OCI-LY1 (cell line): ENCODE measurements around the gene PIWIL4.

Experiments
- H2AFZ ChIP-seq: fragments of 200-600 bp; sonication (generic), shearing (Covaris generic); 2 replicates; pipeline ENCODE4 v1.6.0; 2014; ENCODE audit warnings: antibody characterized with exemption, mild to moderate bottlenecking, low read length
- H3F3A ChIP-seq: fragments of 200-600 bp; sonication (generic), shearing (Covaris generic); 2 replicates; pipeline ENCODE4 v1.6.0; 2014; ENCODE audit warnings: mild to moderate bottlenecking, antibody characterized with exemption, low read length, moderate library complexity; ENCODE audit not compliant: insufficient read depth
- H3K27ac ChIP-seq: fragments of 200-600 bp; sonication (generic); 2 replicates; pipeline ENCODE4 v1.5.1; 2014; ENCODE audit warnings: low read length, mixed run types, mild to moderate bottlenecking, low read depth; ENCODE audit not compliant: poor library complexity, severe bottlenecking
- H3K27me3 ChIP-seq: fragments of 200-600 bp; sonication (generic); 2 replicates; pipeline ENCODE4 v1.6.0; 2014; ENCODE audit warnings: antibody characterized with exemption, mild to moderate bottlenecking, low read length, moderate library complexity; ENCODE audit not compliant: insufficient read depth
- H3K36me3 ChIP-seq: fragments of 200-600 bp; sonication (generic); 2 replicates; pipeline ENCODE4 v1.6.1; 2014; ENCODE audit warnings: mild to moderate bottlenecking, antibody characterized with exemption, low read length, moderate library complexity, mixed read lengths; ENCODE audit not compliant: insufficient read depth
- H3K4me1 ChIP-seq: fragments of 200-600 bp; sonication (generic); 2 replicates; pipeline ENCODE4 v1.5.1; 2014; ENCODE audit warnings: mild to moderate bottlenecking, low read length, moderate library complexity; ENCODE audit not compliant: insufficient read depth, severe bottlenecking
- H3K4me2 ChIP-seq: fragments of 200-600 bp; sonication (generic), shearing (Covaris generic); 2 replicates; pipeline ENCODE4 v1.6.1; 2014; ENCODE audit warnings: low read length
- H3K4me3 ChIP-seq: fragments of 200-600 bp; sonication (generic); 2 replicates; pipeline ENCODE4 v1.5.1; 2014; ENCODE audit warnings: low read length, low read depth, mild to moderate bottlenecking, mixed read lengths; ENCODE audit not compliant: poor library complexity, severe bottlenecking
- H3K79me2 ChIP-seq: fragments of 200-600 bp; shearing (Covaris generic); 2 replicates; pipeline ENCODE4 v1.6.1; 2016; ENCODE audit warnings: mixed run types, low read length, mixed read lengths; ENCODE audit not compliant: insufficient read depth
- H3K9ac ChIP-seq: fragments of 200-600 bp; sonication (generic), shearing (Covaris generic); 2 replicates; pipeline ENCODE4 v1.6.1; 2014; ENCODE audit warnings: mild to moderate bottlenecking, low read length, mixed read lengths
- H3K9me2 ChIP-seq: fragments of 200-600 bp; sonication (generic), shearing (Covaris generic); 2 replicates; pipeline ENCODE4 v1.6.1; 2014; ENCODE audit warnings: low read depth, mild to moderate bottlenecking, low read length, mixed read lengths
- H3K9me3 ChIP-seq: fragments of 200-600 bp; shearing (Covaris generic); 2 replicates; pipeline ENCODE4 v1.6.1; 2014; ENCODE audit warnings: low read length, mixed read lengths
- H4K20me1 ChIP-seq: fragments of 200-600 bp; sonication (generic), shearing (Covaris generic); 2 replicates; pipeline ENCODE4 v1.6.0; 2016; ENCODE audit warnings: mild to moderate bottlenecking, low read length; ENCODE audit not compliant: insufficient read depth
- EZH2 ChIP-seq: fragments of 200-600 bp; sonication (generic), shearing (Covaris generic); IDR thresholded peaks from 2 replicates; pipeline ENCODE4 v1.8.0; 2017; ENCODE audit warnings: borderline replicate concordance, mixed run types, mild to moderate bottlenecking, antibody characterized with exemption, low read length, moderate library complexity, mixed read lengths
- TF ChIP-seq, protein P1 (sequence below): fragments of 200-600 bp; sonication (generic), shearing (Covaris generic); IDR thresholded peaks from 2 replicates; pipeline ENCODE4 v1.5.1; 2017; ENCODE audit warnings: mild to moderate bottlenecking, antibody characterized with exemption, low read length, moderate library complexity, mixed read lengths

The PIWIL4 gene

DNA sequence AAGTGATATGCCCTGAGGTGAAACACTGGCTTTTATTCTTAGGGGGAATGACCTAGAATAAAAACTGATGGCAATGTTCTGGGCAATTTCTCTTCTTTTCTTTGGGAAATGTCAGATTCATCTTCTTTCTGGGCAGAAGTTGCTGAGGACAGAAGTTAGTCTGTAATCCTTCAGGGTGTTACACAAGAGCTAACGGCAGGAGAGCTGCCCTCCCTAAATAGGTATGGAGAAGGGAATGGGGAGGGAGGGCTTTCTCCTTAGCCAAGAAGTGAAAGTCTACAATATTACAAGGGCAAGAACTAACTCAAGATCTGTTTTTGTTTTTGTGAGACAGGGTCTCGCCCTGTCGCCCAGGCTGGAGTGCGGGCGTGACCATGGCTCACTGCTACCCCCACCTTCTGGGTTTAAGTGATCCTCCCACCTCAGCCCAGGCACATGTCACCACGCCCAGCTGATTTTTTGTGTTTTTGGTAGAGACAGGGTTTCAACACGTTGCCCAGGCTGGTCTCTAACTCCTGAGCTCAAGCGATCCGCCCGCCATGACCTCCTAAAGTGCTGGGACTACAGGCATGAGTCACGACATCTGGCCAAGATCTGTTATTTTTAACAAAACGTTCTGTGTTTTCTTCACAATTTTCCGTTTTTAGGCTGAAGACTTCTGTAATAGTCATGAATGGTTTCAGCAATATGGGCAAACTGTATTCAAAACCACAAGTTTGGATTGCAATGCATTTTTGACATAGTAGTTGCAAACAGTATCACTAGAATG lies 7.2 kb downstream of the PIWIL4 start:
- TF ChIP-seq, protein P1, sequence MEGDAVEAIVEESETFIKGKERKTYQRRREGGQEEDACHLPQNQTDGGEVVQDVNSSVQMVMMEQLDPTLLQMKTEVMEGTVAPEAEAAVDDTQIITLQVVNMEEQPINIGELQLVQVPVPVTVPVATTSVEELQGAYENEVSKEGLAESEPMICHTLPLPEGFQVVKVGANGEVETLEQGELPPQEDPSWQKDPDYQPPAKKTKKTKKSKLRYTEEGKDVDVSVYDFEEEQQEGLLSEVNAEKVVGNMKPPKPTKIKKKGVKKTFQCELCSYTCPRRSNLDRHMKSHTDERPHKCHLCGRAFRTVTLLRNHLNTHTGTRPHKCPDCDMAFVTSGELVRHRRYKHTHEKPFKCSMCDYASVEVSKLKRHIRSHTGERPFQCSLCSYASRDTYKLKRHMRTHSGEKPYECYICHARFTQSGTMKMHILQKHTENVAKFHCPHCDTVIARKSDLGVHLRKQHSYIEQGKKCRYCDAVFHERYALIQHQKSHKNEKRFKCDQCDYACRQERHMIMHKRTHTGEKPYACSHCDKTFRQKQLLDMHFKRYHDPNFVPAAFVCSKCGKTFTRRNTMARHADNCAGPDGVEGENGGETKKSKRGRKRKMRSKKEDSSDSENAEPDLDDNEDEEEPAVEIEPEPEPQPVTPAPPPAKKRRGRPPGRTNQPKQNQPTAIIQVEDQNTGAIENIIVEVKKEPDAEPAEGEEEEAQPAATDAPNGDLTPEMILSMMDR = no peak
- TF ChIP-seq EZH2 = no peak
- H3K4me3 ChIP-seq = no peak overlapping the region
- no peaks in the 10 kb centered on the region for H4K20me1 ChIP-seq
- no peaks in the 10 kb centered on the region for H3K4me1 ChIP-seq
- no peaks in the 10 kb centered on the region for H3K79me2 ChIP-seq
- H3F3A ChIP-seq = no peaks in the 10 kb centered on the region
- no peak overlapping the region for H2AFZ ChIP-seq
- no peak overlapping the region for H3K4me2 ChIP-seq
- H3K27ac ChIP-seq = no peak overlapping the region
- no peak overlapping the region for H3K9ac ChIP-seq
- H3K9me2 ChIP-seq = no peaks in the 10 kb centered on the region
- H3K9me3 ChIP-seq = no peaks in the 10 kb centered on the region
- no peaks in the 10 kb centered on the region for H3K36me3 ChIP-seq
- peaks cover 5% of the 10 kb centered on the region; the same call in 1 of the 2 replicates for H3K27me3 ChIP-seq

DNA sequence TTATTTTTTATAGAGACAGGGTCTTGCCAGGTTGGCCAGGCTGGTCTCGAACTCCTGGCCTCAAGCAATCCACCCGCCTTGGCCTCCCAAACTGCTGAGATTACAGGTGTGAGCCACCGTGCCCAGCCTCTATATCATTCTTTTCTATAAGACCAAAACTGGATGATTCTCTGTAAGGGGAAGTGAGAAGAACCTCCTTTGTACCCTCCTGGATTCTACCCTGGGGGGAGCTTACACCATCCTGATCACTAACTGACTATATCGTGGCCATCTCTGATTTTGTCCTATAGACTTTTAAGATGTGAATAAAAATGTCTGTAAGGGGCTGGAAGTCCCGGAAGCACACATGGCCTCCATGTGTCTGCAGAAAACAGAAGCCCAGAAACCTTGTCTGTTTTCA lies 9.1 kb downstream of the PIWIL4 start:
- Histone ChIP-seq H3K27ac (no peak overlapping the region), H3K4me2 (no peak overlapping the region), H3K36me3 (no peaks in the 10 kb centered on the region), H3K9ac (no peak overlapping the region), H3K79me2 (no peaks in the 10 kb centered on the region), H4K20me1 (no peaks in the 10 kb centered on the region), H3K9me3 (no peaks in the 10 kb centered on the region), H3K4me3 (no peak overlapping the region), H3K4me1 (no peaks in the 10 kb centered on the region), H3K27me3 (peaks cover 5% of the 10 kb centered on the region; the same call in 1 of the 2 replicates), H3K9me2 (no peaks in the 10 kb centered on the region), H3F3A (no peaks in the 10 kb centered on the region), H2AFZ (no peak overlapping the region)
- TF ChIP-seq, protein P1 = no peak
- no peak for TF ChIP-seq EZH2

DNA sequence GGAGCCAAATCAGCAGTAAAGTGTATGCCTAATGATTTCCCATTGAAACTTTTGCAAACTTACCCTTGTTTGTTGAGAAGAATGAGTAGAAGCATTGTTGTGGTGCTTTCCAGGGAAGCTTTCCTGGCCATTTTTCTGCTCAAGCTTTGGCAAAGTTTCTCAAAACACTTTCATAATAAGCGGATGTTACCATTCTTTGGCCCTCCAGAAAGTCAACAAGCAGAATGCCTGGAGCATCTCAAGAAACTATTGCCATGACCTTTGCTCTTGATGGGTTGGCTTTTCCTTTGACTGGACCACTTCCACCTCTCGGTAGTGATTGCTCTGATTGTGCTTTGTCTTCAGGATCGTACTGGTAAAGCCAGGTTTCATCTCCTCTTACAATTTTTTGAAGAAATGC lies 10.7 kb downstream of the PIWIL4 start:
- Histone ChIP-seq H3K27ac (no peak overlapping the region), H3K4me2 (no peak overlapping the region), H3K36me3 (no peaks in the 10 kb centered on the region), H3K9ac (no peak overlapping the region), H2AFZ (no peak overlapping the region), H3K79me2 (no peaks in the 10 kb centered on the region), H4K20me1 (no peaks in the 10 kb centered on the region), H3K4me1 (no peaks in the 10 kb centered on the region), H3K9me3 (no peaks in the 10 kb centered on the region), H3K4me3 (no peak overlapping the region), H3F3A (no peaks in the 10 kb centered on the region), H3K27me3 (peaks cover 5% of the 10 kb centered on the region; the same call in 1 of the 2 replicates), H3K9me2 (no peaks in the 10 kb centered on the region)
- TF ChIP-seq, protein P1 = no peak
- no peak for TF ChIP-seq EZH2
